Measurements from ENCODE around the gene PRKCH.

PRKCH gene

DNA sequence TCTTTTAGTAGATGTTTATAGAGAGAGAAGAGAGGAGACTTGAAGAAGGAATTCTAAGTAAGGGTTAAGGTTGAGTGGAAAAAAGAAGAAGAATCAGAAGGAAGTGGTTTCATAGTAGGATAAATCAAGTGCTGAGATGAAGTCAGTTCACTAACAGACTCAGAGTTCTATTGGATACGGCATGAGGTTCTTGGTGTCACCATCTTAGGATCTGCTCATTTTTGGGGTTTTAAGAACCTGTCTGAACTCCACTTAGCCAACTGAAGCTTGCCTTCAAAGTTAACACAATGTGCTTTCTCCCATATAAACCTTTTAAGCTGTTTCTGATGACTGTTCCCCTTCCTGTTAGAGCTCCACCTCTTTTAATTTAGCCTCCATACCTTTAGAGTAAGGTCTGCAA, 152.6 kb downstream of the PRKCH start:
- TF ChIP-seq TOX (CRISPR knock-in tag; IDR thresholded peaks at IDR 0.05; ENCODE audit: borderline replicate concordance) (no peak), CREB5 (CRISPR knock-in tag; IDR thresholded peaks at IDR 0.05; ENCODE audit: low read depth) (no peak), CSDC2 (CRISPR knock-in tag; IDR thresholded peaks at IDR 0.05) (no peak), ZC3H10 (CRISPR knock-in tag; IDR thresholded peaks at IDR 0.05) (no peak), SNAI2 (CRISPR knock-in tag; IDR thresholded peaks at IDR 0.05) (no peak), ZFP3 (CRISPR knock-in tag; IDR thresholded peaks at IDR 0.05) (no peak), ISL1 (CRISPR knock-in tag; IDR thresholded peaks at IDR 0.05) (no peak), CSRNP3 (CRISPR knock-in tag; IDR thresholded peaks at IDR 0.05) (no peak), ARNTL (CRISPR knock-in tag; IDR thresholded peaks at IDR 0.05; ENCODE audit: borderline replicate concordance, low read depth) (no peak), RARB (CRISPR knock-in tag; IDR thresholded peaks at IDR 0.05) (no peak), PPARA (CRISPR knock-in tag; IDR thresholded peaks at IDR 0.05; ENCODE audit: borderline replicate concordance) (no peak), ESRRG (CRISPR knock-in tag; IDR thresholded peaks at IDR 0.05) (no peak), ZNF70 (CRISPR knock-in tag; IDR thresholded peaks at IDR 0.05) (no peak), BACH2 (CRISPR knock-in tag; IDR thresholded peaks at IDR 0.05; ENCODE audit: borderline replicate concordance) (no peak), ZFP30 (CRISPR knock-in tag; IDR thresholded peaks at IDR 0.05) (no peak)
- TF ChIP-seq, protein P1, sequence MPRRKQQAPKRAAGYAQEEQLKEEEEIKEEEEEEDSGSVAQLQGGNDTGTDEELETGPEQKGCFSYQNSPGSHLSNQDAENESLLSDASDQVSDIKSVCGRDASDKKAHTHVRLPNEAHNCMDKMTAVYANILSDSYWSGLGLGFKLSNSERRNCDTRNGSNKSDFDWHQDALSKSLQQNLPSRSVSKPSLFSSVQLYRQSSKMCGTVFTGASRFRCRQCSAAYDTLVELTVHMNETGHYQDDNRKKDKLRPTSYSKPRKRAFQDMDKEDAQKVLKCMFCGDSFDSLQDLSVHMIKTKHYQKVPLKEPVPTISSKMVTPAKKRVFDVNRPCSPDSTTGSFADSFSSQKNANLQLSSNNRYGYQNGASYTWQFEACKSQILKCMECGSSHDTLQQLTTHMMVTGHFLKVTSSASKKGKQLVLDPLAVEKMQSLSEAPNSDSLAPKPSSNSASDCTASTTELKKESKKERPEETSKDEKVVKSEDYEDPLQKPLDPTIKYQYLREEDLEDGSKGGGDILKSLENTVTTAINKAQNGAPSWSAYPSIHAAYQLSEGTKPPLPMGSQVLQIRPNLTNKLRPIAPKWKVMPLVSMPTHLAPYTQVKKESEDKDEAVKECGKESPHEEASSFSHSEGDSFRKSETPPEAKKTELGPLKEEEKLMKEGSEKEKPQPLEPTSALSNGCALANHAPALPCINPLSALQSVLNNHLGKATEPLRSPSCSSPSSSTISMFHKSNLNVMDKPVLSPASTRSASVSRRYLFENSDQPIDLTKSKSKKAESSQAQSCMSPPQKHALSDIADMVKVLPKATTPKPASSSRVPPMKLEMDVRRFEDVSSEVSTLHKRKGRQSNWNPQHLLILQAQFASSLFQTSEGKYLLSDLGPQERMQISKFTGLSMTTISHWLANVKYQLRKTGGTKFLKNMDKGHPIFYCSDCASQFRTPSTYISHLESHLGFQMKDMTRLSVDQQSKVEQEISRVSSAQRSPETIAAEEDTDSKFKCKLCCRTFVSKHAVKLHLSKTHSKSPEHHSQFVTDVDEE (CRISPR knock-in tag; IDR thresholded peaks at IDR 0.05), result no peak
- TF ChIP-seq, protein P2, sequence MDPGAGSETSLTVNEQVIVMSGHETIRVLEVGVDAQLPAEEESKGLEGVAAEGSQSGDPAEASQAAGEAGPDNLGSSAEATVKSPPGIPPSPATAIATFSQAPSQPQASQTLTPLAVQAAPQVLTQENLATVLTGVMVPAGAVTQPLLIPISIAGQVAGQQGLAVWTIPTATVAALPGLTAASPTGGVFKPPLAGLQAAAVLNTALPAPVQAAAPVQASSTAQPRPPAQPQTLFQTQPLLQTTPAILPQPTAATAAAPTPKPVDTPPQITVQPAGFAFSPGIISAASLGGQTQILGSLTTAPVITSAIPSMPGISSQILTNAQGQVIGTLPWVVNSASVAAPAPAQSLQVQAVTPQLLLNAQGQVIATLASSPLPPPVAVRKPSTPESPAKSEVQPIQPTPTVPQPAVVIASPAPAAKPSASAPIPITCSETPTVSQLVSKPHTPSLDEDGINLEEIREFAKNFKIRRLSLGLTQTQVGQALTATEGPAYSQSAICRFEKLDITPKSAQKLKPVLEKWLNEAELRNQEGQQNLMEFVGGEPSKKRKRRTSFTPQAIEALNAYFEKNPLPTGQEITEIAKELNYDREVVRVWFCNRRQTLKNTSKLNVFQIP (CRISPR knock-in tag; IDR thresholded peaks at IDR 0.05; ENCODE audit: borderline replicate concordance, low read depth), result no peak
- TF ChIP-seq, protein P3, sequence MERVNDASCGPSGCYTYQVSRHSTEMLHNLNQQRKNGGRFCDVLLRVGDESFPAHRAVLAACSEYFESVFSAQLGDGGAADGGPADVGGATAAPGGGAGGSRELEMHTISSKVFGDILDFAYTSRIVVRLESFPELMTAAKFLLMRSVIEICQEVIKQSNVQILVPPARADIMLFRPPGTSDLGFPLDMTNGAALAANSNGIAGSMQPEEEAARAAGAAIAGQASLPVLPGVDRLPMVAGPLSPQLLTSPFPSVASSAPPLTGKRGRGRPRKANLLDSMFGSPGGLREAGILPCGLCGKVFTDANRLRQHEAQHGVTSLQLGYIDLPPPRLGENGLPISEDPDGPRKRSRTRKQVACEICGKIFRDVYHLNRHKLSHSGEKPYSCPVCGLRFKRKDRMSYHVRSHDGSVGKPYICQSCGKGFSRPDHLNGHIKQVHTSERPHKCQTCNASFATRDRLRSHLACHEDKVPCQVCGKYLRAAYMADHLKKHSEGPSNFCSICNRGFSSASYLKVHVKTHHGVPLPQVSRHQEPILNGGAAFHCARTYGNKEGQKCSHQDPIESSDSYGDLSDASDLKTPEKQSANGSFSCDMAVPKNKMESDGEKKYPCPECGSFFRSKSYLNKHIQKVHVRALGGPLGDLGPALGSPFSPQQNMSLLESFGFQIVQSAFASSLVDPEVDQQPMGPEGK (CRISPR knock-in tag; IDR thresholded peaks at IDR 0.05; ENCODE audit: borderline replicate concordance), result no peak
- no peak for ATAC-seq

DNA sequence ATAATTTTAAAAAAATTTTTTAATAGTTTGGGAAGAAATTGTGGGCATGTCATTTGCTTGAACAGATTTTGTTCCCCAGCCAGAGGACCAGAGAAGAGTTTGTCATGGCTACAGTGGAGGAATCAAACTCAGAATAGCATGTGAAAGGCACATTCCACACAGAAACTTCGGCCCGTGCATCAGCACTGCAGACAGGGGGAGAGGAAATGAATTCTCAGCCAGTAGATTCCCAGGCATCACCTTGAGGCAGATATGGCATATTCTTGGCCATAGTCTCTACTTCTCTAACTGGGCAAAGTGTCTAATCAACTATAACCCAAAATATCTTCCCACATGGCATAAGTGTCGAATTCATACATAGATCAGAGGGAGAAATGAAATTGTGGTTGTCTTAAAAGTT, 153.3 kb downstream of the PRKCH start:
- TF ChIP-seq ZNF70 (CRISPR knock-in tag; IDR thresholded peaks at IDR 0.05) (no peak), BACH2 (CRISPR knock-in tag; IDR thresholded peaks at IDR 0.05; ENCODE audit: borderline replicate concordance) (no peak), TCF4 (CRISPR knock-in tag; IDR thresholded peaks at IDR 0.05; ENCODE audit: borderline replicate concordance) (no peak), CSRNP3 (CRISPR knock-in tag; IDR thresholded peaks at IDR 0.05) (no peak), OSR1 (CRISPR knock-in tag; IDR thresholded peaks at IDR 0.05) (no peak), ZFP3 (CRISPR knock-in tag; IDR thresholded peaks at IDR 0.05) (0 out of 2 replicates have a peak, but pooled peaks have one; percentile 19), ESRRG (CRISPR knock-in tag; IDR thresholded peaks at IDR 0.05) (no peak), CREB5 (CRISPR knock-in tag; IDR thresholded peaks at IDR 0.05; ENCODE audit: low read depth) (no peak), TOX (CRISPR knock-in tag; IDR thresholded peaks at IDR 0.05; ENCODE audit: borderline replicate concordance) (no peak)
- no peak for ATAC-seq

All from SK-N-SH treated with all-trans-retinoic acid at 6 μM for 48 hours (cell line).